Measurements from ENCODE around the gene OR10A4. TPM values are rescaled to one million over a fixed set of nuclear protein-coding genes. Genes with fewer than 3 reads are reported as not detected.

The OR10A4 gene
- total RNA-seq, 1 experiment from 2014 or later: not detected

DNA sequence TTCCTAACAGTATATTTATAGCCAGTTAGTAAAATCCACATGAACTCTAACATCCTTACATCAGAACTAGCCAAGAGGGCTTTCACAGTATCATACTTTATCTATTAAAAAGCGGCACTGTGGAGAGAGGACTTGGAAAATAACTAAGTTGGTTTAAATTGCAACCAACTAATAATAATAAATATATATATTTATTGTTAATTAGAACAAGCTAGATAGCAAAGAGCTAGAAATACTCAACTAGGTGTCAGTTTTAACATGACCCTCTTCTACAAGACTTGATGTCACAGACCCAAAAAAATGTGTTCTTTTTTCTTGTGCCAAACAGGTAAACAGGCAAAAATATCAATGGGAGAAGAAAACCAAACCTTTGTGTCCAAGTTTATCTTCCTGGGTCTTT is 44.3 kb downstream of the OR10A4 start, which contains the start of gene OR2D3:
Gene OR2D3, plus strand, starts transcription at position 301 of the 400 bp plus-strand sequence. Its CDS starts 0 bp downstream, at position 301.
- H3K4me3 ChIP-seq (ENCODE audit: low read depth, low read length): no peak within 1 kb of the TSS
- no peak within 1 kb of the TSS for H3K27ac Mint-ChIP-seq (ENCODE audit: unreplicated experiment)
- no peaks in the 10 kb centered on the region; the same call in 1 of the 2 replicates for H3K9me3 ChIP-seq
- H3K36me3 Mint-ChIP-seq (ENCODE audit: insufficient read depth, unreplicated experiment): no peaks in the 10 kb centered on the region
- no peaks in the 10 kb centered on the region for H3K27me3 ChIP-seq (replicated peaks; ENCODE audit: control insufficient read depth, insufficient read depth, low read length)
- H3K4me3 Mint-ChIP-seq (ENCODE audit: unreplicated experiment): no peak within 1 kb of the TSS
- CTCF ChIA-PET: no interaction called here
- intact Hi-C loops (cut with micrococcal nuclease; ENCODE audit: unreplicated experiment): no loop called here
- TF ChIP-seq, protein P1, sequence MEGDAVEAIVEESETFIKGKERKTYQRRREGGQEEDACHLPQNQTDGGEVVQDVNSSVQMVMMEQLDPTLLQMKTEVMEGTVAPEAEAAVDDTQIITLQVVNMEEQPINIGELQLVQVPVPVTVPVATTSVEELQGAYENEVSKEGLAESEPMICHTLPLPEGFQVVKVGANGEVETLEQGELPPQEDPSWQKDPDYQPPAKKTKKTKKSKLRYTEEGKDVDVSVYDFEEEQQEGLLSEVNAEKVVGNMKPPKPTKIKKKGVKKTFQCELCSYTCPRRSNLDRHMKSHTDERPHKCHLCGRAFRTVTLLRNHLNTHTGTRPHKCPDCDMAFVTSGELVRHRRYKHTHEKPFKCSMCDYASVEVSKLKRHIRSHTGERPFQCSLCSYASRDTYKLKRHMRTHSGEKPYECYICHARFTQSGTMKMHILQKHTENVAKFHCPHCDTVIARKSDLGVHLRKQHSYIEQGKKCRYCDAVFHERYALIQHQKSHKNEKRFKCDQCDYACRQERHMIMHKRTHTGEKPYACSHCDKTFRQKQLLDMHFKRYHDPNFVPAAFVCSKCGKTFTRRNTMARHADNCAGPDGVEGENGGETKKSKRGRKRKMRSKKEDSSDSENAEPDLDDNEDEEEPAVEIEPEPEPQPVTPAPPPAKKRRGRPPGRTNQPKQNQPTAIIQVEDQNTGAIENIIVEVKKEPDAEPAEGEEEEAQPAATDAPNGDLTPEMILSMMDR (IDR thresholded peaks at IDR 0.05; ENCODE audit: insufficient read depth in 1 of 2, low read depth in 1 of 2, low read length in 1 of 2, severe bottlenecking in 1 of 2, unreplicated experiment in 1 of 2): no peak
- H3K9me3 Mint-ChIP-seq (ENCODE audit: unreplicated experiment): no peaks in the 10 kb centered on the region
- no peaks in the 10 kb centered on the region for H3K4me1 Mint-ChIP-seq (ENCODE audit: low read depth, unreplicated experiment)
- POLR2A ChIA-PET: no interaction called here
- H3K27me3 Mint-ChIP-seq (ENCODE audit: insufficient read depth, unreplicated experiment): peaks cover 8% of the 10 kb centered on the region
- no peaks in the 10 kb centered on the region for H3K36me3 ChIP-seq (ENCODE audit: control insufficient read depth, insufficient read depth, low read length)
- BruUV-seq (replicated peaks): no TSS peak
- no peaks in the 10 kb centered on the region for H3K4me1 ChIP-seq
- no peak for DNase-seq

- Histone ChIP-seq H3K36me3 (ENCODE audit: control insufficient read depth, insufficient read depth, low read length) (no peaks in the 10 kb centered on the region), H3K27me3 (replicated peaks; ENCODE audit: control insufficient read depth, insufficient read depth, low read length) (no peaks in the 10 kb centered on the region), H3K4me1 (no peaks in the 10 kb centered on the region), H3K4me3 (ENCODE audit: low read depth, low read length) (no peak overlapping the region), H3K9me3 (no peaks in the 10 kb centered on the region; the same call in 1 of the 2 replicates)
- DNase-seq: no peak
- peaks cover 5% of the 10 kb centered on the region for H3K27me3 Mint-ChIP-seq (ENCODE audit: insufficient read depth, unreplicated experiment)
- TF ChIP-seq, protein P1 (IDR thresholded peaks at IDR 0.05; ENCODE audit: insufficient read depth in 1 of 2, low read depth in 1 of 2, low read length in 1 of 2, severe bottlenecking in 1 of 2, unreplicated experiment in 1 of 2): no peak
- no peak overlapping the region for H3K4me3 Mint-ChIP-seq (ENCODE audit: unreplicated experiment)
- H3K36me3 Mint-ChIP-seq (ENCODE audit: insufficient read depth, unreplicated experiment): no peaks in the 10 kb centered on the region
- no peaks in the 10 kb centered on the region for H3K4me1 Mint-ChIP-seq (ENCODE audit: low read depth, unreplicated experiment)
- CTCF ChIA-PET: no interaction called here
- BruUV-seq (replicated peaks): no TSS peak
- intact Hi-C loops (cut with micrococcal nuclease; ENCODE audit: unreplicated experiment): no loop called here
- H3K9me3 Mint-ChIP-seq (ENCODE audit: unreplicated experiment): no peaks in the 10 kb centered on the region
- POLR2A ChIA-PET: no interaction called here
- no peak overlapping the region for H3K27ac Mint-ChIP-seq (ENCODE audit: unreplicated experiment)
These were observed 48.7 kb downstream of the OR10A4 start for GRCh38 chr11:6925007-6925577.

DNA sequence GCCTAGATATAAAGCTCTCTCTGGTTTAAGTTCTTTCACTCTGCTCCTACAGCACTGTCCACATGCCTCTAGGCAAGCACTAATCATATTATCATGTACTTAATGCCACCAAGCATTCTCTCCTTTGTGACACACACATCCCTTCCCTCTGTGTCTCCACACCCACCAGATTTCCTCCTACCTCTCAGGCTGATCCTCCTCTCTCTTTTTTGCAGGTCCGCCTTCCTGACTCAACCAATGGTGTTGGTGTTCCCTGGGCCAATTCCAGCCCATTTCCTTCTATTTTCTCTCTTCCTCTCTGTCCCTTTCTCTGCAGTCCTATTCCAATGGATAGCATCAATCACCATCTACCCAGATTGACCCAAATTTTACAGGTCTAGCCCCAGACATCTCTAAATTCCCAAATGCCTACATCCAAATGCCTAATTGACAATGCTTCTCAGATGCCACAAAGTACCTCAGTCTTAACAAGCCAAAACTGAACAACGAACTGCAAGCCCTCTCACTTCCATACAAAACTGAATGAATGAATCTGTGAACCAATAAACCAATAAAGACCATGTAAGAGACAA is 49.3 kb downstream of the OR10A4 start:
- Mint-ChIP-seq H3K4me3 (ENCODE audit: unreplicated experiment) (no peak overlapping the region), H3K27ac (ENCODE audit: unreplicated experiment) (no peak overlapping the region), H3K9me3 (ENCODE audit: unreplicated experiment) (no peaks in the 10 kb centered on the region), H3K27me3 (ENCODE audit: insufficient read depth, unreplicated experiment) (peaks cover 5% of the 10 kb centered on the region), H3K36me3 (ENCODE audit: insufficient read depth, unreplicated experiment) (no peaks in the 10 kb centered on the region), H3K4me1 (ENCODE audit: low read depth, unreplicated experiment) (no peaks in the 10 kb centered on the region)
- no peak overlapping the region for H3K4me3 ChIP-seq (ENCODE audit: low read depth, low read length)
- intact Hi-C loops (cut with micrococcal nuclease; ENCODE audit: unreplicated experiment): no loop called here
- CTCF ChIA-PET: no interaction called here
- H3K4me1 ChIP-seq: no peaks in the 10 kb centered on the region
- H3K36me3 ChIP-seq (ENCODE audit: control insufficient read depth, insufficient read depth, low read length): no peaks in the 10 kb centered on the region
- H3K9me3 ChIP-seq: no peaks in the 10 kb centered on the region
- TF ChIP-seq, protein P1 (IDR thresholded peaks at IDR 0.05; ENCODE audit: insufficient read depth in 1 of 2, low read depth in 1 of 2, low read length in 1 of 2, severe bottlenecking in 1 of 2, unreplicated experiment in 1 of 2): no peak
- DNase-seq: no peak
- POLR2A ChIA-PET: no interaction called here
- no TSS peak for BruUV-seq (replicated peaks)
- no peaks in the 10 kb centered on the region for H3K27me3 ChIP-seq (replicated peaks; ENCODE audit: control insufficient read depth, insufficient read depth, low read length)
